ENCODE results near the gene RPL39.

- TF ChIP-seq CTCF (IDR thresholded peaks at IDR 0.05) = no peak
- TF ChIP-seq POLR2AphosphoS5 (IDR thresholded peaks at IDR 0.05) = no peak
Measured at GRCh38 chrX:119745283-119745848, 46.1 kb downstream of the RPL39 start.

Measured in sigmoid colon (tissue), 4 donors.